SU-DHL-6 (cell line): ENCODE data around the gene FBXW8.

ENCODE experiments used
- CTCF ChIP-seq: fragments of 200-600 bp; sonication (generic); IDR thresholded peaks from one replicate; pipeline ENCODE4 v1.5.1; 2017; ENCODE audit warnings: antibody characterized with exemption, mild to moderate bottlenecking, low read length, moderate library complexity; ENCODE audit not compliant: insufficient read depth, poor library complexity, severe bottlenecking
- EZH2phosphoT487 ChIP-seq: fragments of 200-600 bp; sonication (generic), shearing (Covaris generic); conservative IDR thresholded peaks from 2 replicates; pipeline ENCODE4 v1.6.1; 2018; ENCODE audit warnings: mild to moderate bottlenecking, antibody characterized with exemption, low read length, moderate library complexity, mixed read lengths

GRCh38 chr12:116920939-116921338 is 10.2 kb downstream of the FBXW8 start:
- TF ChIP-seq CTCF: no peak
- TF ChIP-seq EZH2phosphoT487: no peak
